IMR-90 (cell line): ENCODE data around the gene C6orf15. TPM values are rescaled to one million over a fixed set of nuclear protein-coding genes. Genes with fewer than 3 reads are reported as not detected.

Experiments
- ATAC-seq: fragments of 200-7000 bp; cut with Tn5 transposase; 2 replicates; pipeline ENCODE4 v1.9.1; 2020; ENCODE audit warnings: low read depth, mild to moderate bottlenecking, moderate library complexity
- BruUV-seq: library from RNA; stranded (reverse); fragments of 400-500 nt; replicated peaks from 2 replicates; lab custom pipeline; 2021; lab: Mats Ljungman, UMichigan
- CTCF ChIA-PET: fragments of 300-600 bp; formaldehyde crosslinking; extraction: SDS; loops from one replicate; lab custom pipeline; 2021; ENCODE audit warnings: antibody characterized with exemption; lab: Yijun Ruan, JAX
- POLR2A ChIA-PET: fragments of 300-600 bp; sonication (Branson Sonifier 250); formaldehyde crosslinking; loops from one replicate; lab custom pipeline; 2022; ENCODE audit warnings: antibody characterized with exemption; ENCODE audit not compliant: unreplicated experiment; lab: Charles Lee
- DNase-seq: peaks from one replicate; pipeline ENCODE4 v3.0.0; 2013
- H2AFZ ChIP-seq: replicated peaks from 2 replicates; pipeline ENCODE3; 2013; ENCODE audit warnings: low read length, mild to moderate bottlenecking; ENCODE audit not compliant: poor library complexity
- H2AK5ac ChIP-seq: 2 replicates; pipeline ENCODE4 v1.6.1; 2013; ENCODE audit warnings: low read depth, low read length, inconsistent platforms
- H2AK9ac ChIP-seq: replicated peaks from 2 replicates; pipeline ENCODE3; 2013; ENCODE audit warnings: mild to moderate bottlenecking, low read depth, low read length, moderate library complexity; ENCODE audit not compliant: poor library complexity
- H2BK120ac ChIP-seq: 2 replicates; pipeline ENCODE4 v1.6.1; 2013; ENCODE audit warnings: low read depth, low read length, inconsistent platforms
- H2BK15ac ChIP-seq: 3 replicates; pipeline ENCODE4 v1.6.1; 2013; ENCODE audit warnings: low read depth, low read length, inconsistent platforms
- H2BK20ac ChIP-seq: 2 replicates; pipeline ENCODE4 v1.6.1; 2013; ENCODE audit warnings: low read depth, mild to moderate bottlenecking, inconsistent platforms, low read length, moderate library complexity
- H2BK5ac ChIP-seq: 2 replicates; pipeline ENCODE4 v1.6.1; 2013; ENCODE audit warnings: mild to moderate bottlenecking, low read depth, low read length, inconsistent platforms; ENCODE audit not compliant: poor library complexity, severe bottlenecking
- H3K14ac ChIP-seq: replicated peaks from 2 replicates; pipeline ENCODE4 v1.6.1; 2013; ENCODE audit warnings: low read depth, low read length, inconsistent platforms
- H3K18ac ChIP-seq: 2 replicates; pipeline ENCODE4 v1.6.1; 2013; ENCODE audit warnings: low read depth, low read length, control low read depth
- H3K23ac ChIP-seq: 2 replicates; pipeline ENCODE4 v1.6.1; 2013; ENCODE audit warnings: low read depth, low read length, inconsistent platforms
- H3K27ac ChIP-seq: 2 replicates; pipeline ENCODE4 v1.5.1; 2013; ENCODE audit warnings: mild to moderate bottlenecking, control low read depth, low read length; ENCODE audit not compliant: insufficient read depth
- H3K27me3 ChIP-seq: 2 replicates; pipeline ENCODE4 v1.6.1; 2013; ENCODE audit warnings: low read length; ENCODE audit not compliant: control insufficient read depth, insufficient read depth
- H3K36me3 ChIP-seq: 2 replicates; pipeline ENCODE4 v1.6.1; 2013; ENCODE audit warnings: low read length, mixed read lengths; ENCODE audit not compliant: control insufficient read depth, insufficient read depth
- H3K4ac ChIP-seq: 2 replicates; pipeline ENCODE4 v1.6.1; 2013; ENCODE audit warnings: low read depth, low read length, inconsistent platforms
- H3K4me1 ChIP-seq: 2 replicates; pipeline ENCODE4 v1.6.1; 2013; ENCODE audit warnings: low read length, mixed read lengths; ENCODE audit not compliant: control insufficient read depth, insufficient read depth
- H3K4me2 ChIP-seq: 2 replicates; pipeline ENCODE4 v1.6.1; 2013; ENCODE audit warnings: low read depth, mild to moderate bottlenecking, control low read depth, low read length, moderate library complexity
- H3K4me3 ChIP-seq: 2 replicates; pipeline ENCODE4 v1.5.1; 2013; ENCODE audit warnings: low read depth, mild to moderate bottlenecking, control low read depth, low read length, moderate library complexity; ENCODE audit not compliant: insufficient read depth
- H3K56ac ChIP-seq: 2 replicates; pipeline ENCODE4 v1.6.1; 2013; ENCODE audit warnings: low read length, inconsistent platforms; ENCODE audit not compliant: insufficient read depth; ENCODE audit errors: extremely low read depth
- H3K79me1 ChIP-seq, 2 experiments: 2 replicates each; pipeline ENCODE4 v1.6.1; 2013; ENCODE audit warnings: low read length in 2 of 2, inconsistent platforms in 1 of 2, low read depth in 1 of 2
- H3K9ac ChIP-seq: 2 replicates; pipeline ENCODE4 v1.6.1; 2013; ENCODE audit warnings: low read depth, low read length, control low read depth
- H3K9me1 ChIP-seq: 2 replicates; pipeline ENCODE4 v1.6.1; 2013; ENCODE audit warnings: low read length, inconsistent platforms; ENCODE audit not compliant: insufficient read depth
- H3K9me3 ChIP-seq: 2 replicates; pipeline ENCODE4 v1.6.1; 2013; ENCODE audit warnings: low read length; ENCODE audit not compliant: control insufficient read depth, insufficient read depth
- H4K20me1 ChIP-seq: 2 replicates; pipeline ENCODE4 v1.6.1; 2013; ENCODE audit warnings: low read length, inconsistent platforms; ENCODE audit not compliant: insufficient read depth
- H4K5ac ChIP-seq: 2 replicates; pipeline ENCODE4 v1.6.1; 2013; ENCODE audit warnings: mild to moderate bottlenecking, low read depth, low read length, control low read depth
- H4K8ac ChIP-seq, 2 experiments: 2 replicates each; pipeline ENCODE4 v1.6.1; 2013; ENCODE audit warnings: low read depth in 2 of 2, low read length in 2 of 2, control low read depth in 1 of 2, inconsistent platforms in 1 of 2
- H4K91ac ChIP-seq: 2 replicates; pipeline ENCODE4 v1.6.1; 2013; ENCODE audit warnings: low read depth, low read length, inconsistent platforms; ENCODE audit not compliant: insufficient read depth
- CTCF ChIP-seq: conservative IDR thresholded peaks from 2 replicates; pipeline ENCODE4 v1.5.1; 2012; ENCODE audit warnings: mild to moderate bottlenecking, low read depth, low read length, improper control_type of control experiment
- MAZ ChIP-seq: IDR thresholded peaks from 2 replicates; pipeline ENCODE4 v1.6.1; 2012; ENCODE audit warnings: low read depth, mild to moderate bottlenecking, low read length, improper control_type of control experiment, moderate library complexity, borderline replicate concordance
- RAD21 ChIP-seq: IDR thresholded peaks from 2 replicates; pipeline ENCODE4 v1.6.1; 2012; ENCODE audit warnings: low read length, improper control_type of control experiment
- SMC3 ChIP-seq: fragments of 150-350 bp; IDR thresholded peaks from 2 replicates; pipeline ENCODE4 v1.6.1; 2016; ENCODE audit warnings: low read depth, mild to moderate bottlenecking, antibody characterized with exemption, low read length, moderate library complexity
- WGBS, 2 experiments: methylation state at CpG; one replicate each; pipeline versions ENCODE4 v1.1.5 to v1.1.7; 2013; ENCODE audit warnings: missing lambda C conversion rate in 2 of 2; ENCODE audit not compliant: insufficient read length in 1 of 2; ENCODE audit errors: extremely low coverage in 2 of 2; 5-methylcytosine and 5-hydroxymethylcytosine counted together
- dilution Hi-C: fragments of 300-500 bp; cut with HindIII; formaldehyde crosslinking; loops from one replicate; pipeline ENCODE4 v1.14.3; 2018; ENCODE audit warnings: low sequenced_read_pairs; ENCODE audit not compliant: unreplicated experiment
- in situ Hi-C: fragments of 300-500 bp; cut with MboI; formaldehyde crosslinking; loops from 3 replicates; pipeline ENCODE4 v1.14.3; 2019; ENCODE audit warnings: low sequenced_read_pairs, inconsistent platforms, mixed read lengths
- intact Hi-C: fragments of 100-400 bp; cut with micrococcal nuclease; formaldehyde crosslinking; loops from 2 replicates; pipeline ENCODE4 v1.10.0; 2022
- polyA plus RNA-seq, 3 experiments: library from polyadenylated mRNA; depleted of rRNA; stranded (reverse); fragments of >200 nt; gene quantifications; 2 replicates each; pipeline ENCODE4 v1.2.3, GENCODE V29; 2012; ENCODE audit warnings: low replicate concordance in 1 of 3
- total RNA-seq: library from RNA; depleted of rRNA; stranded (reverse); fragments of >200 nt; gene quantifications from 2 replicates; pipeline ENCODE4 v1.2.3, GENCODE V29; 2012

Gene C6orf15
- total and polyA plus RNA-seq, 2 of the 4 experiments (the other 2 are of a cell fraction), result not detected

- in situ Hi-C loops, result loop anchor here (5.0 to 25.0 kb wide), 4 partner anchors 162 to 592 kb away; partner anchors contain the start of genes FLOT1, HLA-E and IER3
- peak overlapping the region; percentile 55 for H3K4me2 ChIP-seq
These were observed 32.6 kb downstream of the C6orf15 start for GRCh38 chr6:31079656-31080261.

More at GRCh38 chr6:31079656-31080261, 32.6 kb downstream of the C6orf15 start:
- H3K23ac ChIP-seq, result no peak overlapping the region
- H2BK15ac ChIP-seq, result no peak overlapping the region; the same call in 2 of the 3 replicates
- H4K5ac ChIP-seq, result no peak overlapping the region; the same call in 1 of the 2 replicates
- H4K20me1 ChIP-seq, result no peaks in the 10 kb centered on the region
- dilution Hi-C loops (no loop called here), intact Hi-C loops (no loop called here)
- no peak overlapping the region for H2BK20ac ChIP-seq
- H3K14ac ChIP-seq, result 0 out of 2 replicates have a peak overlapping the region, but pooled peaks have one; percentile 55
- H3K9me3 ChIP-seq, result no peaks in the 10 kb centered on the region
- 50% methylated on average over 8 of the region's 22 CpGs; no CpG with 5 or more reads in 1 of the 2 experiments for WGBS, 2 experiments
- no peaks in the 10 kb centered on the region for H3K36me3 ChIP-seq
- no peak overlapping the region for H3K56ac ChIP-seq
- peak overlapping the region; percentile 52 for H2AK5ac ChIP-seq
- no peak overlapping the region for H3K27ac ChIP-seq
- peak overlapping the region; percentile 58 for H2AK9ac ChIP-seq
- no peak overlapping the region for H3K9ac ChIP-seq
- no peaks in the 10 kb centered on the region for H3K79me1 ChIP-seq
- ChIA-PET POLR2A (no interaction called here), CTCF (interaction anchor here (0.6 to 3.5 kb wide), 19 partner anchors 10 to 262 kb away, joined by 3 to 31 read pairs (median 4); partner anchors contain the start of genes GTF2H4 and VARS2)
- no peak overlapping the region for H2BK5ac ChIP-seq
- H3K9me1 ChIP-seq, result peaks cover 7% of the 10 kb centered on the region; the same call in 1 of the 2 replicates
- no peaks in the 10 kb centered on the region; the same call in 1 of the 2 replicates for H3K27me3 ChIP-seq
- ATAC-seq (peak; percentile 83), DNase-seq (peak; percentile 61)
- BruUV-seq, result no TSS peak
- peaks cover 8% of the 10 kb centered on the region for H3K4me1 ChIP-seq
- TF ChIP-seq MAZ (no peak), CTCF (peak; percentile 87), SMC3 (peak; percentile 79), RAD21 (peak; percentile 79)
- H3K4me3 ChIP-seq, result no peak overlapping the region
- H2BK120ac ChIP-seq, result no peak overlapping the region
- peak overlapping the region; percentile 98 for H2AFZ ChIP-seq
- H4K91ac ChIP-seq, result no peak overlapping the region
- 0 out of 2 replicates have a peak overlapping the region, but pooled peaks have one; percentile 7 for H3K18ac ChIP-seq
- H3K4ac ChIP-seq, result peak overlapping the region; percentile 67
- peak overlapping the region in 1 of 2 experiments; percentile 85; a peak in 2 of 4 replicates for H4K8ac ChIP-seq
